Esophagus muscularis mucosa (tissue), 4 donors: Measurements from ENCODE around the gene MBTPS1. TPM values are rescaled to one million over a fixed set of nuclear protein-coding genes. Genes with fewer than 3 reads are reported as not detected.

Experiments used
- DNase-seq: peaks from one replicate; pipeline ENCODE4 v3.0.0-alpha.2; 2017; ENCODE audit errors: extremely low spot score
- H3K27ac ChIP-seq, 4 donors: fragments of 200-600 bp; sonication (generic); replicated peaks in 1 of 4; 1 replicate in 3 of 4; 2 replicates in 1 of 4; pipeline ENCODE4 v1.5.1; 2016 to 2019; ENCODE audit warnings: mild to moderate bottlenecking in 1 of 4
- H3K27me3 ChIP-seq, 4 donors: fragments of 200-600 bp; sonication (generic); one replicate each; pipeline versions ENCODE4 v1.5.1 to v1.6.0; 2016 to 2019
- H3K36me3 ChIP-seq, 4 donors: fragments of 200-600 bp; sonication (generic); one replicate each; pipeline ENCODE4 v1.5.1; 2016 to 2019
- H3K4me1 ChIP-seq, 4 donors: fragments of 200-600 bp; sonication (generic); one replicate each; pipeline ENCODE4 v1.5.1; 2016 to 2019
- H3K4me3 ChIP-seq, 4 donors: fragments of 200-600 bp; sonication (generic); 1 replicate in 2 of 4; 2 replicates in 2 of 4; pipeline ENCODE4 v1.5.1; 2016 to 2019; ENCODE audit warnings: mild to moderate bottlenecking in 4 of 4, moderate library complexity in 1 of 4
- H3K9me3 ChIP-seq, 4 donors: fragments of 200-600 bp; sonication (generic); 1 replicate in 3 of 4; 2 replicates in 1 of 4; pipeline ENCODE4 v1.5.1; 2016 to 2019
- EP300 ChIP-seq: sonication (generic); formaldehyde crosslinking; IDR thresholded peaks from one replicate; pipeline ENCODE4 v1.6.1; 2017; ENCODE audit warnings: antibody characterized with exemption
- POLR2A ChIP-seq: fragments of 450-650 bp; IDR thresholded peaks from one replicate; pipeline ENCODE4 v1.6.1; 2017; ENCODE audit warnings: antibody characterized with exemption, moderate library complexity, mild to moderate bottlenecking, low read depth
- POLR2AphosphoS5 ChIP-seq, 2 donors: sonication (generic); formaldehyde crosslinking; IDR thresholded peaks; one replicate each; pipeline ENCODE4 v1.6.1; 2017; ENCODE audit warnings: antibody characterized with exemption in 2 of 2
- WGBS: methylation state at CpG from one replicate; pipeline ENCODE4 v1.1.5; 2018; 5-methylcytosine and 5-hydroxymethylcytosine counted together
- intact Hi-C: fragments of 100-400 bp; cut with DNase I; formaldehyde crosslinking; loops from one replicate; pipeline ENCODE4 v1.15.1; 2023
- total RNA-seq, 4 donors: library from RNA; depleted of rRNA; stranded (reverse); fragments of >200 nt; gene quantifications; one replicate each; pipeline versions ENCODE4 v1.1.0 to v1.2.1, GENCODE V29; 2016
- TF ChIP-seq, protein P1 (sequence below), 3 experiments: fragments of 200-600 bp in 2 of 3; fragments of 450-650 bp in 1 of 3; sonication (generic) in 2 of 3; IDR thresholded peaks; one replicate each; pipeline ENCODE4 v1.5.1; 2017 to 2019; ENCODE audit warnings: antibody characterized with exemption in 3 of 3, mild to moderate bottlenecking in 2 of 3, moderate library complexity in 1 of 3

MBTPS1 gene
- total RNA-seq, 4 donors from 2014 or later = 72.4 to 86.6 (median 82.6) TPM

- Histone ChIP-seq H3K4me3 (no peak overlapping the region), H3K4me1 (peaks cover 23 to 63% (median 37%) of the 10 kb centered on the region in 4 donors), H3K36me3 (peaks cover 0 to 48% (median 20%) of the 10 kb centered on the region in 4 donors)
These were observed 10.6 kb downstream of the MBTPS1 start for GRCh38 chr16:84105948-84106740.

DNA sequence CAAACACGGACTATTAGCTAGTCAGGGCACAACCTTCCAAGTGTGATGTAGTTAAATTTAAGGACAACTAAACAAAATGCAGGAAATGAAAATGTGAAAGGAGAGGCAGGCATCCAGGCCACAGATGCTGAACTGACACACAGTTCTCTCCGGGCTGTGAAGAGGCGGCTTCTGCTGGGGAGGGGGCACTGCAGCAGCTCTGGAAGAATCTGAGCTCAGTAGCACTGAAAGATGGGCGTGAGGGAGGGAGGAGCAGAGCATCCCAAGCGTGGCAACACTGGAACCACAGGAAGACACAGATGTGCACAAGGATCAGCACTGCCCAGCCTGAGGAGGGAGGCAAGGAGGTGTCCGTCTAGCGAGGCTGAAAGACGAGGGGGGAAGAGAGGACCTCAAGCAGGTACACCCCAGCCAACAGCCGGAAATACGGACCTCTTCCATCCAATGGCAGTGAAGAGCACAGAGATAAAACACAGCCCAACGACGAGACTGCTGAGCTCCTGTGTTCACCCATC lies 11.4 kb downstream of the MBTPS1 start:
- no peak for DNase-seq
- Histone ChIP-seq H3K27me3 (no peaks in the 10 kb centered on the region), H3K4me1 (peaks cover 23 to 55% (median 29%) of the 10 kb centered on the region in 4 donors), H3K27ac (no peak overlapping the region), H3K36me3 (peaks cover 3 to 56% (median 25%) of the 10 kb centered on the region in 4 donors), H3K4me3 (no peak overlapping the region), H3K9me3 (no peaks in the 10 kb centered on the region)
- 79% methylated on average over 12 of the region's 12 CpGs for WGBS
- TF ChIP-seq POLR2AphosphoS5 (IDR thresholded peaks at IDR 0.05) = no peak
- TF ChIP-seq EP300 = no peak
- no peak for TF ChIP-seq POLR2A
- TF ChIP-seq, protein P1, sequence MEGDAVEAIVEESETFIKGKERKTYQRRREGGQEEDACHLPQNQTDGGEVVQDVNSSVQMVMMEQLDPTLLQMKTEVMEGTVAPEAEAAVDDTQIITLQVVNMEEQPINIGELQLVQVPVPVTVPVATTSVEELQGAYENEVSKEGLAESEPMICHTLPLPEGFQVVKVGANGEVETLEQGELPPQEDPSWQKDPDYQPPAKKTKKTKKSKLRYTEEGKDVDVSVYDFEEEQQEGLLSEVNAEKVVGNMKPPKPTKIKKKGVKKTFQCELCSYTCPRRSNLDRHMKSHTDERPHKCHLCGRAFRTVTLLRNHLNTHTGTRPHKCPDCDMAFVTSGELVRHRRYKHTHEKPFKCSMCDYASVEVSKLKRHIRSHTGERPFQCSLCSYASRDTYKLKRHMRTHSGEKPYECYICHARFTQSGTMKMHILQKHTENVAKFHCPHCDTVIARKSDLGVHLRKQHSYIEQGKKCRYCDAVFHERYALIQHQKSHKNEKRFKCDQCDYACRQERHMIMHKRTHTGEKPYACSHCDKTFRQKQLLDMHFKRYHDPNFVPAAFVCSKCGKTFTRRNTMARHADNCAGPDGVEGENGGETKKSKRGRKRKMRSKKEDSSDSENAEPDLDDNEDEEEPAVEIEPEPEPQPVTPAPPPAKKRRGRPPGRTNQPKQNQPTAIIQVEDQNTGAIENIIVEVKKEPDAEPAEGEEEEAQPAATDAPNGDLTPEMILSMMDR (IDR thresholded peaks at IDR 0.05) = no peak
- intact Hi-C loops = no loop called here

More at GRCh38 chr16:84105948-84106740, 10.6 kb downstream of the MBTPS1 start:
- H3K27me3 ChIP-seq = no peaks in the 10 kb centered on the region
- H3K9me3 ChIP-seq = no peaks in the 10 kb centered on the region
- no peak for DNase-seq
- intact Hi-C loops = no loop called here
- WGBS = 88% methylated on average over 13 of the region's 13 CpGs
- TF ChIP-seq, protein P1 (IDR thresholded peaks at IDR 0.05) = no peak
- TF ChIP-seq POLR2AphosphoS5 (IDR thresholded peaks at IDR 0.05) = no peak
- TF ChIP-seq EP300 = no peak
- no peak for TF ChIP-seq POLR2A
- no peak overlapping the region for H3K27ac ChIP-seq

- no peaks in the 10 kb centered on the region for H3K27me3 ChIP-seq
- intact Hi-C loops = no loop called here
- no peaks in the 10 kb centered on the region for H3K9me3 ChIP-seq
- DNase-seq = no peak
- no peak overlapping the region for H3K27ac ChIP-seq
- H3K36me3 ChIP-seq = peaks cover 3 to 63% (median 30%) of the 10 kb centered on the region in 4 donors
- TF ChIP-seq EP300 (no peak), POLR2AphosphoS5 (IDR thresholded peaks at IDR 0.05) (no peak), POLR2A (no peak)
- TF ChIP-seq, protein P1 (IDR thresholded peaks at IDR 0.05) = no peak
- H3K4me3 ChIP-seq = no peak overlapping the region
- peaks cover 16 to 44% (median 20%) of the 10 kb centered on the region in 4 donors for H3K4me1 ChIP-seq
- WGBS = 83% methylated on average over 3 of the region's 3 CpGs
These were observed 12.5 kb downstream of the MBTPS1 start for GRCh38 chr16:84104231-84104630.

GRCh38 chr16:84103678-84104077 lies 13.1 kb downstream of the MBTPS1 start:
- H3K9me3 ChIP-seq = no peaks in the 10 kb centered on the region
- H3K27ac ChIP-seq = no peak overlapping the region
- H3K36me3 ChIP-seq = peaks cover 3 to 63% (median 32%) of the 10 kb centered on the region in 4 donors
- 73% methylated on average over 5 of the region's 5 CpGs for WGBS
- H3K27me3 ChIP-seq = no peaks in the 10 kb centered on the region
- intact Hi-C loops = no loop called here
- DNase-seq = no peak
- no peak overlapping the region for H3K4me3 ChIP-seq
- peaks cover 15 to 39% (median 19%) of the 10 kb centered on the region in 4 donors for H3K4me1 ChIP-seq
- TF ChIP-seq POLR2A (no peak), EP300 (no peak)
- TF ChIP-seq, protein P1 (IDR thresholded peaks at IDR 0.05) = no peak
